ENCODE data around the gene TMEM45B.
A peak's percentile ranks its signal among the peaks of the same experiment; 100 is the strongest.
"Not testable (repeated sequence)": the region's sequence is repeated elsewhere in the genome, so short reads cannot be mapped to it uniquely, and the experiment has no call there.

TMEM45B gene

GRCh38 chr11:129853518-129854231, 38.0 kb downstream of the TMEM45B start:
- no peak for DNase-seq

- no peak for DNase-seq
These were observed 38.7 kb downstream of the TMEM45B start for GRCh38 chr11:129854232-129854805.

GRCh38 chr11:129855086-129855485, 39.4 kb downstream of the TMEM45B start:
- no peak for DNase-seq

- DNase-seq = no peak
These were observed 40.4 kb downstream of the TMEM45B start for GRCh38 chr11:129856036-129856435.

GRCh38 chr11:129861702-129862522, 46.3 kb downstream of the TMEM45B start:
- peak; percentile 98 for DNase-seq

- no peak for DNase-seq
These were observed 49.2 kb downstream of the TMEM45B start for GRCh38 chr11:129864811-129865210.

- DNase-seq = no peak
These were observed 50.1 kb downstream of the TMEM45B start for GRCh38 chr11:129865701-129866100.

GRCh38 chr11:129866311-129866710, 50.7 kb downstream of the TMEM45B start:
- no peak for DNase-seq

- DNase-seq = not testable (repeated sequence)
These were observed 53.0 kb downstream of the TMEM45B start for GRCh38 chr11:129868626-129869025.

GRCh38 chr11:129871914-129872313, 56.3 kb downstream of the TMEM45B start:
- DNase-seq = no peak

GRCh38 chr11:129880311-129880710, 64.7 kb downstream of the TMEM45B start:
- no peak for DNase-seq

GRCh38 chr11:129881570-129882170, 66.0 kb downstream of the TMEM45B start:
- peak; percentile 84 for DNase-seq

GRCh38 chr11:129884581-129884980, 68.9 kb downstream of the TMEM45B start:
- DNase-seq = no peak

- DNase-seq = no peak
These were observed 69.7 kb downstream of the TMEM45B start for GRCh38 chr11:129885381-129885780.

- DNase-seq = no peak
These were observed 72.8 kb downstream of the TMEM45B start for GRCh38 chr11:129888451-129888850.

- DNase-seq = no peak
These were observed 78.9 kb downstream of the TMEM45B start for GRCh38 chr11:129894278-129895125.

- DNase-seq = peak; percentile 96
These were observed 79.7 kb downstream of the TMEM45B start, which contains the start of gene NFRKB for GRCh38 chr11:129895126-129896041. Gene NFRKB (minus strand): TSS chr11:129895578. CDS start chr11:129892849, 2,729 bp downstream.

GRCh38 chr11:129896062-129896461, 80.4 kb downstream of the TMEM45B start:
- no peak for DNase-seq

- no peak for DNase-seq
These were observed 89.8 kb downstream of the TMEM45B start for GRCh38 chr11:129905402-129905801.
